ENCODE measurements around the gene SLC25A34.

GRCh38 chr1:15764890-15765289, 28.8 kb downstream of the SLC25A34 start:
- TF ChIP-seq CTCF (IDR thresholded peaks at IDR 0.05) (no peak), POLR2A (IDR thresholded peaks at IDR 0.05) (no peak)

All from lower leg skin (tissue), 3 donors.